ENCODE measurements around the gene PNPLA8. TPM values are rescaled to one million over a fixed set of nuclear protein-coding genes. Genes with fewer than 3 reads are reported as not detected.

PNPLA8 gene
- total RNA-seq, 4 donors from 2014 or later, result 42.9 to 62.1 (median 47.2) TPM

- intact Hi-C loops (cut with DNase I), result loop anchor here (5.0 kb wide), 1 partner anchor 42 kb away; the partner anchor contains the start of gene PNPLA8
- Histone ChIP-seq H3K4me3 (replicated peaks in 1 of 3) (peak within 1 kb of the TSS; percentile 73 to 94 (median 80)), H3K9me3 (no peaks in the 10 kb centered on the region), H3K4me1 (peaks cover 18 to 27% of the 10 kb centered on the region in 2 donors), H3K36me3 (peaks cover 0 to 6% of the 10 kb centered on the region in 2 donors), H3K27ac (peak within 1 kb of the TSS; percentile 92 to 97 (median 96)), H3K27me3 (no peaks in the 10 kb centered on the region)
- DNase-seq, result peak; percentile 99 to 100
- TF ChIP-seq CTCF (IDR thresholded peaks at IDR 0.05), result peak in 1 of 6 experiments; percentile 5
- TF ChIP-seq POLR2A (IDR thresholded peaks at IDR 0.05), result peak; percentile 92 to 100
- WGBS, 2 donors, result 0 to 1% methylated on average over 7 to 38 of the region's 65 CpGs
These were observed 43.6 kb upstream of the PNPLA8 start, which contains the start of the genes DNAJB9 and THAP5 for GRCh38 chr7:108569381-108570145. Gene DNAJB9 (plus strand): TSS chr7:108569874. CDS start chr7:108571727, 1,853 bp downstream. Gene THAP5 (minus strand): TSS chr7:108569706. CDS start chr7:108569569, 137 bp downstream.

GRCh38 chr7:108568801-108569380 is 43.0 kb upstream of the PNPLA8 start:
- Histone ChIP-seq H3K4me1 (peaks cover 18 to 21% of the 10 kb centered on the region in 2 donors), H3K27me3 (no peaks in the 10 kb centered on the region), H3K36me3 (peaks cover 0 to 6% of the 10 kb centered on the region in 2 donors), H3K4me3 (replicated peaks in 1 of 3) (peak overlapping the region; percentile 11 to 80 (median 52)), H3K27ac (peak overlapping the region; percentile 86 to 96 (median 92)), H3K9me3 (no peaks in the 10 kb centered on the region)
- 11% methylated on average over 24 of the region's 24 CpGs for WGBS, 2 donors
- intact Hi-C loops (cut with DNase I), result loop anchor here (5.0 kb wide), 1 partner anchor 42 kb away; the partner anchor contains the start of gene PNPLA8
- no peak for TF ChIP-seq POLR2A (IDR thresholded peaks at IDR 0.05)
- DNase-seq, result no peak

GRCh38 chr7:108565987-108566386 is 40.1 kb upstream of the PNPLA8 start:
- TF ChIP-seq POLR2A (IDR thresholded peaks at IDR 0.05) (no peak), CTCF (IDR thresholded peaks at IDR 0.05) (no peak)
- H3K4me3 ChIP-seq (replicated peaks in 1 of 3), result no peak overlapping the region
- no peak overlapping the region for H3K27ac ChIP-seq
- no peaks in the 10 kb centered on the region for H3K27me3 ChIP-seq
- intact Hi-C loops (cut with DNase I), result loop anchor here (5.0 kb wide), 1 partner anchor 39 kb away; the partner anchor contains the start of gene PNPLA8
- DNase-seq, result no peak
- H3K9me3 ChIP-seq, result no peaks in the 10 kb centered on the region
- H3K36me3 ChIP-seq, result no peaks in the 10 kb centered on the region
- peaks cover 13 to 18% of the 10 kb centered on the region in 2 donors for H3K4me1 ChIP-seq

- H3K36me3 ChIP-seq, result no peaks in the 10 kb centered on the region
- no peaks in the 10 kb centered on the region for H3K9me3 ChIP-seq
- 92 to 96% methylated on average over 4 of the region's 4 CpGs for WGBS, 2 donors
These were observed 35.2 kb upstream of the PNPLA8 start for GRCh38 chr7:108561047-108561619.

More at GRCh38 chr7:108561047-108561619, 35.2 kb upstream of the PNPLA8 start:
- peaks cover 0 to 4% of the 10 kb centered on the region in 2 donors for H3K4me1 ChIP-seq
- TF ChIP-seq CTCF (IDR thresholded peaks at IDR 0.05) (no peak), POLR2A (IDR thresholded peaks at IDR 0.05) (no peak)
- no peak overlapping the region for H3K27ac ChIP-seq
- intact Hi-C loops (cut with DNase I), result no loop called here
- H3K27me3 ChIP-seq, result no peaks in the 10 kb centered on the region
- no peak for DNase-seq
- H3K4me3 ChIP-seq (replicated peaks in 1 of 3), result no peak overlapping the region
